ENCODE measurements around the gene PCDHGA3.

DNA sequence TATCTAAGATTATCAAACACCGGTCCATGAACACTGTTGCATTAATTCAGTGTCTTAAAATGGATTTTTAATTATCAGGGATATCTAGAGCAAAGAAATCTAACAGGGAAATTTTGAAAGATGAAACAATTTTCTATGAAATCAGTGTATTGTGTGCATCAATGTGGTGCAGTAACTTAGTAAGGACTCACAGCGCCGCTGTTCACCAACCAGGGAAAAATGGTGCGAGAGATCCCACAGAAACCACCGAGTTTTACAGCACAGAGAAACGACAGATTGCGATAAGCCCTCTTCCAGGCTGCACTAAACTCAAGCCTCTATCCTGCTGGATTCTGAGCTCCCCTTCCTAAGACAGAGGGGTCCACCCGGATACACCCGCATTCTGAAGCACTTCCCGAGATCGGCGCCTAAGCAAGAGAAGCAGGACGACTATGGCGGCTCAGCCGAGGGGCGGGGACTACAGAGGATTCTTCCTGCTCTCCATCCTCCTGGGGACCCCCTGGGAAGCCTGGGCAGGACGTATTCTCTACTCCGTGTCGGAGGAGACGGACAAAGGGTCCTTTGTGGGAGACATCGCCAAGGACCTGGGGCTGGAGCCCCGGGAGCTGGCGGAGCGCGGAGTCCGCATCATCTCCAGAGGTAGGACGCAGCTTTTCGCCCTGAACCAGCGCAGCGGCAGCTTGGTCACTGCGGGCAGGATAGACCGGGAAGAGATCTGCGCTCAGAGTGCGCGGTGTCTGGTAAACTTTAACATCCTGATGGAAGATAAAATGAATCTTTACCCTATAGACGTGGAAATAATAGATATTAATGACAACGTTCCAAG lies 39.1 kb downstream of the PCDHGA3 start, which contains the start of gene PCDHGA7:
- TF ChIP-seq, protein P1, sequence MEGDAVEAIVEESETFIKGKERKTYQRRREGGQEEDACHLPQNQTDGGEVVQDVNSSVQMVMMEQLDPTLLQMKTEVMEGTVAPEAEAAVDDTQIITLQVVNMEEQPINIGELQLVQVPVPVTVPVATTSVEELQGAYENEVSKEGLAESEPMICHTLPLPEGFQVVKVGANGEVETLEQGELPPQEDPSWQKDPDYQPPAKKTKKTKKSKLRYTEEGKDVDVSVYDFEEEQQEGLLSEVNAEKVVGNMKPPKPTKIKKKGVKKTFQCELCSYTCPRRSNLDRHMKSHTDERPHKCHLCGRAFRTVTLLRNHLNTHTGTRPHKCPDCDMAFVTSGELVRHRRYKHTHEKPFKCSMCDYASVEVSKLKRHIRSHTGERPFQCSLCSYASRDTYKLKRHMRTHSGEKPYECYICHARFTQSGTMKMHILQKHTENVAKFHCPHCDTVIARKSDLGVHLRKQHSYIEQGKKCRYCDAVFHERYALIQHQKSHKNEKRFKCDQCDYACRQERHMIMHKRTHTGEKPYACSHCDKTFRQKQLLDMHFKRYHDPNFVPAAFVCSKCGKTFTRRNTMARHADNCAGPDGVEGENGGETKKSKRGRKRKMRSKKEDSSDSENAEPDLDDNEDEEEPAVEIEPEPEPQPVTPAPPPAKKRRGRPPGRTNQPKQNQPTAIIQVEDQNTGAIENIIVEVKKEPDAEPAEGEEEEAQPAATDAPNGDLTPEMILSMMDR (conservative IDR thresholded peaks at IDR 0.05 in 1 of 2, IDR thresholded peaks at IDR 0.05 in 1 of 2; ENCODE audit: low read depth in 1 of 2, low read length in 2 of 2) = peak; percentile 51
- no peak for TF ChIP-seq EZH2 (IDR thresholded peaks at IDR 0.05; ENCODE audit: low read length, missing control alignments)

All from fibroblast of lung (primary cell).